Measurements from ENCODE around the gene GPR141. TPM values are rescaled to one million over a fixed set of nuclear protein-coding genes. Genes with fewer than 3 reads are reported as not detected.

The GPR141 gene
- total RNA-seq (2012; rRNA removed) = not detected in 2 replicates

GRCh38 chr7:37683246-37684120 lies at the start of gene GPR141:
GPR141 (plus strand) TSS chr7:37683766; CDS start chr7:37740394, 56,628 bp downstream.
- Histone ChIP-seq H3K4me1 (ENCODE audit: control insufficient read depth, insufficient read depth, low read length) (no peaks in the 10 kb centered on the region), H3K4me3 (ENCODE audit: low read length) (no peak within 1 kb of the TSS), H3K36me3 (ENCODE audit: insufficient read depth, low read length) (no peaks in the 10 kb centered on the region), H3K4me2 (ENCODE audit: low read length) (no peak within 1 kb of the TSS), H3K9me3 (replicated peaks; ENCODE audit: low read length) (no peaks in the 10 kb centered on the region), H3K27me3 (ENCODE audit: control insufficient read depth, insufficient read depth, low read length) (no peaks in the 10 kb centered on the region), H3K9ac (ENCODE audit: low read depth, low read length) (no peak within 1 kb of the TSS)

- no peaks in the 10 kb centered on the region for H3K9me3 ChIP-seq (replicated peaks; ENCODE audit: low read length)
- H3K4me3 ChIP-seq (ENCODE audit: low read length) = no peak overlapping the region
- no peak overlapping the region for H3K4me2 ChIP-seq (ENCODE audit: low read length)
- no peaks in the 10 kb centered on the region for H3K36me3 ChIP-seq (ENCODE audit: insufficient read depth, low read length)
- no peaks in the 10 kb centered on the region for H3K27me3 ChIP-seq (ENCODE audit: control insufficient read depth, insufficient read depth, low read length)
- H3K4me1 ChIP-seq (ENCODE audit: control insufficient read depth, insufficient read depth, low read length) = no peaks in the 10 kb centered on the region
- H3K9ac ChIP-seq (ENCODE audit: low read depth, low read length) = no peak overlapping the region
Measured at GRCh38 chr7:37635346-37635745, 48.2 kb upstream of the GPR141 start.

- no peak overlapping the region for H3K4me3 ChIP-seq (ENCODE audit: low read length)
- H3K4me1 ChIP-seq (ENCODE audit: control insufficient read depth, insufficient read depth, low read length) = no peaks in the 10 kb centered on the region
- H3K9ac ChIP-seq (ENCODE audit: low read depth, low read length) = no peak overlapping the region
- no peak overlapping the region for H3K4me2 ChIP-seq (ENCODE audit: low read length)
- no peaks in the 10 kb centered on the region for H3K36me3 ChIP-seq (ENCODE audit: insufficient read depth, low read length)
- no peaks in the 10 kb centered on the region for H3K9me3 ChIP-seq (replicated peaks; ENCODE audit: low read length)
- no peaks in the 10 kb centered on the region for H3K27me3 ChIP-seq (ENCODE audit: control insufficient read depth, insufficient read depth, low read length)
Measured at GRCh38 chr7:37642028-37642540, 41.5 kb upstream of the GPR141 start.

- no peak overlapping the region for H3K9ac ChIP-seq (ENCODE audit: low read depth, low read length)
- no peaks in the 10 kb centered on the region for H3K9me3 ChIP-seq (replicated peaks; ENCODE audit: low read length)
- no peak overlapping the region for H3K4me3 ChIP-seq (ENCODE audit: low read length)
- H3K36me3 ChIP-seq (ENCODE audit: insufficient read depth, low read length) = no peaks in the 10 kb centered on the region
- no peak overlapping the region for H3K4me2 ChIP-seq (ENCODE audit: low read length)
- no peaks in the 10 kb centered on the region for H3K27me3 ChIP-seq (ENCODE audit: control insufficient read depth, insufficient read depth, low read length)
- no peaks in the 10 kb centered on the region for H3K4me1 ChIP-seq (ENCODE audit: control insufficient read depth, insufficient read depth, low read length)
Measured at GRCh38 chr7:37643876-37644275, 39.7 kb upstream of the GPR141 start.

- Histone ChIP-seq H3K9me3 (replicated peaks; ENCODE audit: low read length) (no peaks in the 10 kb centered on the region), H3K4me3 (ENCODE audit: low read length) (no peak overlapping the region), H3K9ac (ENCODE audit: low read depth, low read length) (no peak overlapping the region), H3K4me1 (ENCODE audit: control insufficient read depth, insufficient read depth, low read length) (no peaks in the 10 kb centered on the region), H3K27me3 (ENCODE audit: control insufficient read depth, insufficient read depth, low read length) (no peaks in the 10 kb centered on the region), H3K4me2 (ENCODE audit: low read length) (no peak overlapping the region), H3K36me3 (ENCODE audit: insufficient read depth, low read length) (no peaks in the 10 kb centered on the region)
Measured at GRCh38 chr7:37645282-37646050, 38.1 kb upstream of the GPR141 start.

- H3K4me3 ChIP-seq (ENCODE audit: low read length) = no peak overlapping the region
- H3K9me3 ChIP-seq (replicated peaks; ENCODE audit: low read length) = no peaks in the 10 kb centered on the region
- no peak overlapping the region for H3K4me2 ChIP-seq (ENCODE audit: low read length)
- H3K4me1 ChIP-seq (ENCODE audit: control insufficient read depth, insufficient read depth, low read length) = no peaks in the 10 kb centered on the region
- no peaks in the 10 kb centered on the region for H3K36me3 ChIP-seq (ENCODE audit: insufficient read depth, low read length)
- H3K9ac ChIP-seq (ENCODE audit: low read depth, low read length) = no peak overlapping the region
- H3K27me3 ChIP-seq (ENCODE audit: control insufficient read depth, insufficient read depth, low read length) = no peaks in the 10 kb centered on the region
Measured at GRCh38 chr7:37656913-37657530, 26.5 kb upstream of the GPR141 start.

GRCh38 chr7:37657816-37658215 lies 25.8 kb upstream of the GPR141 start:
- H3K4me3 ChIP-seq (ENCODE audit: low read length) = no peak overlapping the region
- no peak overlapping the region for H3K4me2 ChIP-seq (ENCODE audit: low read length)
- H3K4me1 ChIP-seq (ENCODE audit: control insufficient read depth, insufficient read depth, low read length) = no peaks in the 10 kb centered on the region
- no peaks in the 10 kb centered on the region for H3K36me3 ChIP-seq (ENCODE audit: insufficient read depth, low read length)
- H3K9ac ChIP-seq (ENCODE audit: low read depth, low read length) = no peak overlapping the region
- H3K9me3 ChIP-seq (replicated peaks; ENCODE audit: low read length) = no peaks in the 10 kb centered on the region
- no peaks in the 10 kb centered on the region for H3K27me3 ChIP-seq (ENCODE audit: control insufficient read depth, insufficient read depth, low read length)

GRCh38 chr7:37659971-37660565 lies 23.5 kb upstream of the GPR141 start:
- H3K4me1 ChIP-seq (ENCODE audit: control insufficient read depth, insufficient read depth, low read length) = no peaks in the 10 kb centered on the region
- H3K4me3 ChIP-seq (ENCODE audit: low read length) = no peak overlapping the region
- H3K4me2 ChIP-seq (ENCODE audit: low read length) = no peak overlapping the region
- H3K9me3 ChIP-seq (replicated peaks; ENCODE audit: low read length) = no peaks in the 10 kb centered on the region
- H3K9ac ChIP-seq (ENCODE audit: low read depth, low read length) = no peak overlapping the region
- no peaks in the 10 kb centered on the region for H3K27me3 ChIP-seq (ENCODE audit: control insufficient read depth, insufficient read depth, low read length)
- no peaks in the 10 kb centered on the region for H3K36me3 ChIP-seq (ENCODE audit: insufficient read depth, low read length)

- Histone ChIP-seq H3K36me3 (ENCODE audit: insufficient read depth, low read length) (no peaks in the 10 kb centered on the region), H3K4me3 (ENCODE audit: low read length) (no peak overlapping the region), H3K27me3 (ENCODE audit: control insufficient read depth, insufficient read depth, low read length) (no peaks in the 10 kb centered on the region)
Measured at GRCh38 chr7:37660614-37661013, 23.0 kb upstream of the GPR141 start.

GRCh38 chr7:37663693-37664092 lies 19.9 kb upstream of the GPR141 start:
- Histone ChIP-seq H3K4me1 (ENCODE audit: control insufficient read depth, insufficient read depth, low read length) (no peaks in the 10 kb centered on the region), H3K9me3 (replicated peaks; ENCODE audit: low read length) (no peaks in the 10 kb centered on the region), H3K4me3 (ENCODE audit: low read length) (no peak overlapping the region), H3K4me2 (ENCODE audit: low read length) (no peak overlapping the region), H3K27me3 (ENCODE audit: control insufficient read depth, insufficient read depth, low read length) (no peaks in the 10 kb centered on the region), H3K9ac (ENCODE audit: low read depth, low read length) (no peak overlapping the region), H3K36me3 (ENCODE audit: insufficient read depth, low read length) (no peaks in the 10 kb centered on the region)

More at GRCh38 chr7:37660614-37661013, 23.0 kb upstream of the GPR141 start:
- H3K4me1 ChIP-seq (ENCODE audit: control insufficient read depth, insufficient read depth, low read length) = no peaks in the 10 kb centered on the region
- H3K9me3 ChIP-seq (replicated peaks; ENCODE audit: low read length) = no peaks in the 10 kb centered on the region
- no peak overlapping the region for H3K4me2 ChIP-seq (ENCODE audit: low read length)
- H3K9ac ChIP-seq (ENCODE audit: low read depth, low read length) = no peak overlapping the region

All from skeletal muscle satellite cell (primary cell).